Measurements from ENCODE around the gene BICC1.

Gene BICC1

GRCh38 chr10:58764087-58764747 is 251.5 kb downstream of the BICC1 start:
- Histone ChIP-seq H3K79me2 (ENCODE audit: insufficient read depth, low read length) (no peaks in the 10 kb centered on the region), H2AFZ (ENCODE audit: low read length) (no peak overlapping the region), H4K20me1 (ENCODE audit: insufficient read depth, low read length) (no peaks in the 10 kb centered on the region), H3K9me2 (ENCODE audit: low read depth, low read length) (no peaks in the 10 kb centered on the region), H3K27me3 (ENCODE audit: insufficient read depth, low read length) (no peaks in the 10 kb centered on the region), H3K4me1 (ENCODE audit: insufficient read depth, low read length, severe bottlenecking) (no peaks in the 10 kb centered on the region), H3K9me3 (ENCODE audit: low read length) (no peaks in the 10 kb centered on the region), H3K4me2 (ENCODE audit: low read length) (no peak overlapping the region), H3K27ac (ENCODE audit: low read depth, low read length, poor library complexity, severe bottlenecking) (no peak overlapping the region), H3F3A (ENCODE audit: insufficient read depth, low read length) (no peaks in the 10 kb centered on the region), H3K36me3 (ENCODE audit: insufficient read depth, low read length) (no peaks in the 10 kb centered on the region), H3K9ac (ENCODE audit: low read length) (no peak overlapping the region), H3K4me3 (ENCODE audit: low read depth, low read length, poor library complexity, severe bottlenecking) (no peak overlapping the region)
- TF ChIP-seq, protein P1, sequence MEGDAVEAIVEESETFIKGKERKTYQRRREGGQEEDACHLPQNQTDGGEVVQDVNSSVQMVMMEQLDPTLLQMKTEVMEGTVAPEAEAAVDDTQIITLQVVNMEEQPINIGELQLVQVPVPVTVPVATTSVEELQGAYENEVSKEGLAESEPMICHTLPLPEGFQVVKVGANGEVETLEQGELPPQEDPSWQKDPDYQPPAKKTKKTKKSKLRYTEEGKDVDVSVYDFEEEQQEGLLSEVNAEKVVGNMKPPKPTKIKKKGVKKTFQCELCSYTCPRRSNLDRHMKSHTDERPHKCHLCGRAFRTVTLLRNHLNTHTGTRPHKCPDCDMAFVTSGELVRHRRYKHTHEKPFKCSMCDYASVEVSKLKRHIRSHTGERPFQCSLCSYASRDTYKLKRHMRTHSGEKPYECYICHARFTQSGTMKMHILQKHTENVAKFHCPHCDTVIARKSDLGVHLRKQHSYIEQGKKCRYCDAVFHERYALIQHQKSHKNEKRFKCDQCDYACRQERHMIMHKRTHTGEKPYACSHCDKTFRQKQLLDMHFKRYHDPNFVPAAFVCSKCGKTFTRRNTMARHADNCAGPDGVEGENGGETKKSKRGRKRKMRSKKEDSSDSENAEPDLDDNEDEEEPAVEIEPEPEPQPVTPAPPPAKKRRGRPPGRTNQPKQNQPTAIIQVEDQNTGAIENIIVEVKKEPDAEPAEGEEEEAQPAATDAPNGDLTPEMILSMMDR (IDR thresholded peaks at IDR 0.05; ENCODE audit: low read length) = no peak
- no peak for TF ChIP-seq EZH2 (IDR thresholded peaks at IDR 0.05; ENCODE audit: borderline replicate concordance, low read length)

DNA sequence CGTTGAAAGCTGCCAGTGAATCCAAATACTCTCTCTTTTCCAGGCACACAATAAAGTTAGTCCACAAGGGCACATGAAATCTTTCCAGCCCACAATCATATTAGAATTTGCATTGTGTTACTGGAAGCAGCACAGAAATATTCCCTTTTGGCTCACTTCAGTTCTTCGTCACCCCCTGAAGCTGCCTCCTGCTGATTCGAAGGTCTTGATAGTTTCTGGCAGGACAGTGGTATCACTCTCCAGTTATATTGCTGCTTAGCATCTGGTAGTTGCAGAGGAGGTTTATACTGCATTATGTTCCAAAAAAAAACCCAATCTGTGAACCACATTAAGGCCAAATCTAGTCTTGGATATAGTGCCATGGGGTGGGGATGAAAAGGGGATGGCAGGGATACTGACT is 253.2 kb downstream of the BICC1 start:
- no peak overlapping the region for H3K4me3 ChIP-seq (ENCODE audit: low read depth, low read length, poor library complexity, severe bottlenecking)
- no peaks in the 10 kb centered on the region for H3K9me2 ChIP-seq (ENCODE audit: low read depth, low read length)
- H3K79me2 ChIP-seq (ENCODE audit: insufficient read depth, low read length) = no peaks in the 10 kb centered on the region
- H4K20me1 ChIP-seq (ENCODE audit: insufficient read depth, low read length) = no peaks in the 10 kb centered on the region
- H3K27ac ChIP-seq (ENCODE audit: low read depth, low read length, poor library complexity, severe bottlenecking) = no peak overlapping the region
- H3K9ac ChIP-seq (ENCODE audit: low read length) = no peak overlapping the region
- no peak overlapping the region for H3K4me2 ChIP-seq (ENCODE audit: low read length)
- no peak overlapping the region for H2AFZ ChIP-seq (ENCODE audit: low read length)
- no peaks in the 10 kb centered on the region for H3K27me3 ChIP-seq (ENCODE audit: insufficient read depth, low read length)
- no peaks in the 10 kb centered on the region for H3F3A ChIP-seq (ENCODE audit: insufficient read depth, low read length)
- H3K9me3 ChIP-seq (ENCODE audit: low read length) = no peaks in the 10 kb centered on the region
- no peaks in the 10 kb centered on the region for H3K36me3 ChIP-seq (ENCODE audit: insufficient read depth, low read length)
- H3K4me1 ChIP-seq (ENCODE audit: insufficient read depth, low read length, severe bottlenecking) = no peaks in the 10 kb centered on the region
- TF ChIP-seq, protein P1 (IDR thresholded peaks at IDR 0.05; ENCODE audit: low read length) = no peak

DNA sequence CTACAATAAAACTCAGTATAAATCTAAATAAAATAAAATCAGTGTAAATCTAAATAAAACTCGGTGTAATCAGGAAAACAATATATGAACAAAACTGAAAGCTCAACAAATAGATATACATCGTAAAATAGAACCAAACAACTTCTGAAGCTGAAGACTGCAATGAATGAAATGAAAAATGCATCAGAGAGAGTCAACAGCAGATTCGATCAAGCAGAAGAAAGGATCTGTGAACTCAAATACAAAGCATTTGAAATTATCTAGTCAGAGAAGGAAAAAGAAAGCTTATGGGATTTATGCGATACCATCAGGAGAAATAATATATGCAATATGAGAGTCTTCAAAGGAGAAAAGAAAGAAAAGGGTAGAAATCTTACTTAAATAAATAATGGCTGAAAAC is 255.0 kb downstream of the BICC1 start:
- Histone ChIP-seq H3K36me3 (ENCODE audit: insufficient read depth, low read length) (no peaks in the 10 kb centered on the region), H2AFZ (ENCODE audit: low read length) (no peak overlapping the region), H3K9me3 (ENCODE audit: low read length) (no peaks in the 10 kb centered on the region)

More for the DNA sequence above, 255.0 kb downstream of the BICC1 start:
- H3K9ac ChIP-seq (ENCODE audit: low read length) = no peak overlapping the region
- no peak overlapping the region for H3K4me3 ChIP-seq (ENCODE audit: low read depth, low read length, poor library complexity, severe bottlenecking)
- H3K9me2 ChIP-seq (ENCODE audit: low read depth, low read length) = no peaks in the 10 kb centered on the region
- H3K4me1 ChIP-seq (ENCODE audit: insufficient read depth, low read length, severe bottlenecking) = no peaks in the 10 kb centered on the region
- no peak overlapping the region for H3K27ac ChIP-seq (ENCODE audit: low read depth, low read length, poor library complexity, severe bottlenecking)
- no peaks in the 10 kb centered on the region for H3F3A ChIP-seq (ENCODE audit: insufficient read depth, low read length)
- TF ChIP-seq EZH2 (IDR thresholded peaks at IDR 0.05; ENCODE audit: borderline replicate concordance, low read length) = no peak
- TF ChIP-seq, protein P1 (IDR thresholded peaks at IDR 0.05; ENCODE audit: low read length) = no peak
- no peaks in the 10 kb centered on the region for H3K27me3 ChIP-seq (ENCODE audit: insufficient read depth, low read length)
- no peak overlapping the region for H3K4me2 ChIP-seq (ENCODE audit: low read length)
- no peaks in the 10 kb centered on the region for H4K20me1 ChIP-seq (ENCODE audit: insufficient read depth, low read length)
- no peaks in the 10 kb centered on the region for H3K79me2 ChIP-seq (ENCODE audit: insufficient read depth, low read length)

Measured in OCI-LY1 (cell line).